KG1 (cell line): Measurements from ENCODE around the gene SNX32.
A peak's percentile ranks its signal among the peaks of the same experiment; 100 is the strongest.
"Not testable (repeated sequence)": the region's sequence is repeated elsewhere in the genome, so short reads cannot be mapped to it uniquely, and the experiment has no call there.

Experiments used
- DNase-seq: peaks from one replicate; lab custom pipeline; 2025; lab: John Stamatoyannopoulos, UW

SNX32 gene

DNA sequence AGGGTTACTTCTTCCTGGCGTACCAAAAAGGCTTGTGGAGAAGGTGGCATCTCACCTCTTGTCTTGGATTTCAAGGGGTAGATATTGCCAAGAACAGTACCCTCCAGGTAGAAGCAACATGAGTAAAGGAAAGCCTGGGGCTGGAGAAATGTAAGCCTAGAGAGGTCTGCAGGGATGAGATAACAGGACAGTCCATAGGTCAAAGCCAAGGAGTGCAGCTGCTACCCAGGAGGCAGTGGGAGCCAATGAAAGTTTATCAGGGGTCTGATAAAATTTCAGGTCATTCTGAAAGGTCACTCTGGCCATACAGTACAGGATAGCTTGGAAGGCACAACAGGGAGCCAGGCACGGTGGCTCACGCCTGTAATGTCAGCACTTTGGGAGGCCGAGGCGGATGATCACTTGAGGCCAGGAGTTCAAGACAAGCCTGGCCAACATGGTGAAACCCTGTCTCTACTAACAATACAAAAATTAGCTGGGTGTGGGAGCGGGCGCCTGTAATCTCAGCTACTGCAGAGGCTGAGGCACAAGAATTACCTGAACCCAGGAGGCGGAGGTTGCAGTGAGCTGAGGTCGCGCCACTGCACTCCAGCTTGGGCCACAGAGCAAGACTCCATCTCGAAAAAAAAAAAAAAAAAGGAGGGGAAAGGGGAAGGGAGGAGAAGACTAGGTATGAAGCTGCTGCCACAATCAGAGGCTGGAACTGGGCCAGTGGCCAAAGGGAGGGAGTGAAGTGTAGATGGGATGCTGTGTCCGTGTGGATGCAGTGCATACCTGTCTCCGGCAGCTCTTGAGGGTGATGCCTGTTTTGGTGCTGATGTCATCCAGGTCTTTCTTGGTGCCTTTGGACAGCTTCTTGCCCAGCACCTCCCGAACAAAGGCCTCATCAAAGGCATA lies 53.3 kb downstream of the SNX32 start:
- DNase-seq = no peak

DNA sequence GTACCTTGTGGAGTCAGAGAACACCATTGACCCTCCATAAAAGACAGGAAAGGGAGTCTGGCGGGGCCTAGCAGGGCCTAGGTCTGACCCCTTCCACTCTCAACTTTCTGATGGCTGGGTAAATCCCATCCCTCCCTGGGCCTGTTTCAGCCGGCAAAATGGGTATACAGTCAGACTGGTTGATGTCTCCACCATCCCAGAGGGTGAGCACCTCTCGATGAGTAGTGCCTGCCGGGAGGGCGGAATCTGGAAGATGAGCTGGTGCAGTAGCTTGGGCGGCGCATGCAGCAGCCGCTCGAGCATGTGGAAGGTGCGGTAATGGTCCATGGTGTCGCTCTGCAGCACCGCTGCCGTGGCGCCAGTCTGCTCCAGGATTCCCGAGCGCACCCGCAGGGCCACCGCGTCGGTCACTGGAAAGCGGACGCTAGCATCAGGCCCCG lies 54.0 kb downstream of the SNX32 start:
- DNase-seq = no peak

DNA sequence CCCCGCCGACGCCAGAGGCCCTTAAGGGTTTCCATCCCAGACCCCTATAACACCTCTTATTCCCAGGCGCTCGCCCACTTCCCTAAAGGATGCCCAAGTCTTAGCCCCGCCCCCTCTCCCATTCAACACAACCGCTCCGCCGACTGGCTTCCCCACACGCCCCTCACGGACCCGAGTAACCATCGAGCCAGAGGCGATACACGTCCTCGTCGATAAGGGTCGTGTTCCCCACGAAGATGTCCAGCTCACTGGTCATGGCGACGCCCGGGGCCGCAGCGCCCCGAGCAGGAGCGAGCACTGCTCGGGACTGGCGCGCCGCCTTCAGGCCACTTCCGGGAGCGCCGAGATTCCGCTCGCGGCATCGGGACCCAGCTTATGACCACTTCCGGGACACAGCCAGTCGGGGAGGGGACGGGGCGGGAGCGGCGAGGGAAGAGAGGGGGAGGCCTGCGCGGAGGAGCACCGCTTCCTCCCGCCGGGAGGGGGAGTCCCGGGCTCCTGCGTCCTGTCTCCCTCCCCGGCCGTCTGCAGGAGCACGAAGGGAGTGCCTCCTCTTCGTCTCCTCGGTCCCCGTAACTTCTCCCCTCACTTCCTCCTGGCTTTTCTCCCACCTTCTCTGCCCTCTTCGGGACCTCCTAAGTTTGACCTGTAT lies 54.5 kb downstream of the SNX32 start, which contains the start of gene FIBP:
TSS of gene FIBP (minus strand) at position 309 of the 652 bp plus-strand sequence. CDS start at position 256, 53 bp downstream.
- peak; percentile 94 for DNase-seq

DNA sequence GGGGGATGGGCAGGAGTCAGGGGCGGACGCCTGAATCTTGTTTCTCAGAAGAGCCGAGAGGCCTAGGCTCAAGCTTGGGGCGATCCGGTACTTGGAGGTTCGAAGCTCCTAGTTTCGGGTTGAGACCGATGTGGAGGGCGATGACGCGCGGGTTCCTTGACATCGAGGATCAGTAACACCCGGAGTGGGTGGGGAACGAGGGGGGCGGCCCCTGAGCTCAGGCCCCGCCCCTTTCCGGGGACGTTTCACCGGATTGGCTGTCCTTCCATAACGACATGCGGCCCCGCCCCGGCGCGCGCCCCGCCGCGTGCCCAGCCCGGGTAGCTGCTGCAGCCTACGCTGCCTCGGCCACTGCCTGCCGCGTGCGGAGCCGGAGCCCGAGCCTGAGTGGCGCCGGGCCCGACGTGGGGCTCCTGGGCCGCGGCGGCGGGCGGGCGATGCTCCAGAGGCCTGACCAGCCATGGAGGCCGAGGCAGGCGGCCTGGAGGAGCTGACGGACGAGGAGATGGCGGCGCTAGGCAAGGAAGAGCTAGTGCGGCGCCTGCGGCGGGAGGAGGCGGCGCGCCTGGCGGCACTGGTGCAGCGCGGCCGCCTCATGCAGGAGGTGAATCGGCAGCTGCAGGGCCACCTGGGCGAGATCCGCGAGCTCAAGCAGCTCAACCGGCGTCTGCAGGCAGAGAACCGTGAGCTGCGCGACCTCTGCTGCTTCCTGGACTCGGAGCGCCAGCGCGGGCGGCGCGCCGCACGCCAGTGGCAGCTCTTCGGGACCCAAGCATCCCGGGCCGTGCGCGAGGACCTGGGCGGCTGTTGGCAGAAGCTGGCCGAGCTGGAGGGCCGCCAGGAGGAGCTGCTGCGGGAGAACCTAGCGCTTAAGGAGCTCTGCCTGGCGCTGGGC lies 56.8 kb downstream of the SNX32 start, which contains the start of gene CCDC85B:
TSS of gene CCDC85B (plus strand) at position 350 of the 895 bp plus-strand sequence. CDS start at position 461, 111 bp downstream.
- DNase-seq = peak; percentile 96

DNA sequence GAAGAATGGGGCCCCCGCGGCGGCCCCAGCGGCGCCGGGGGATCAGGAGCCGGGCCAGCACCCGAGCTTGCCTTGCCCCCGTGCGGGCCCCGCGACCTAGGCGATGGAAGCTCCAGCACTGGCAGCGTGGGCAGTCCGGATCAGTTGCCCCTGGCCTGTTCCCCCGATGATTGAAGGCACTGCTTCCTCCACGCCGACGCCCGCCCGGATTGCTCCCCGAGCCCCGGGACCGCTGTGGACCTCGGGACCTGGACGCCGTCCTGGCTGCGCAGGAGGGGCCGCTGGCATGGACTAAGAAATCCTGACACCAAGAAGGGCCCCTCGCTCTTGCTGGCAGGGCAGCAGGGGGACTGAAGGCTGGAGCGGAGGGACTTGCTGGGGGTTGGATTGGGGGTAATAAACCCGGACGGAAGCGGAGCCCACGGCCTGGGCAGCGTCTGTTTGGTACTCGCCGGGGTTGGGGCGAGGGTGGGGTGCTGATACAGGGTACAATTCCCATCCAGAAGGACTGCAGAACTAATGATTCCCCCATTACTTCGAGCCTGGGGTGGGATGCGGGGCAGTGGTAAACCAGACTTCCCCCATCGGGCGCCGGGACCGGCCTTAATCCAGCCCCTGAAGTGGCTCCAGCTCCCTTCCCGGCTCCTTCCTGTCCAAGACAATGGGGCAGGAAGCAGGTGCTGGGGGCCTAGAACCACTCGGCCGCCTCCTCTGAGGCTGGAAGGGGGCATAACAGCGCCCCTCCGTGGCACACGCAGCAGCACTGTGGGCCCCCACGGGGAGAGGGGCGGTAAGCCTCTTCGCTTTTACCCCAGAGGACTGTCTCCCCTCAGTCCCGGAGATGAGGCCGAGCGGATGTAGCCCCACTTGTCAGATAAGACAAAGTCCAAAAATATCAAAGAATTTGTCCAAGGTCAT lies 57.7 kb downstream of the SNX32 start:
- no peak for DNase-seq

DNA sequence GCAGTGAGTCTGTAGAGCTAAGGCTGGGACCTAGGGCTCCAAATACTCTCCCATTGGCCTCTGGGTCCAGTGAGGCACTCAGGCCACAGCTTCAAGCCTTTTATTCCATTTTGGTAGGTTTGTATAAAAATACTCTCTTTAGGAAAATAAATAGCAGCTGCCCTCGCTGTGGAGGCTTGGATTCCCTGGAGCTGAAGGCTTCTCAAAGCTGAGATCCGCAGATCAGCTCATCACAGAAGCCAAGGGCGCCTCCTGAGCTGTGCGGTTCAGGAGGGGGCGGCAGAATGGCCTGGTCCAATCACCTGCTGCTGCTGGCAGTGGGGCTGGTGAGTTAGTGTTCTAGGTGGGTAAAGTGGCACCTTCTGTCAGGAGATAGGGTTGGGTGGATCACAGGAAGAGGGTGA lies 58.4 kb downstream of the SNX32 start:
- DNase-seq = not testable (repeated sequence)

DNA sequence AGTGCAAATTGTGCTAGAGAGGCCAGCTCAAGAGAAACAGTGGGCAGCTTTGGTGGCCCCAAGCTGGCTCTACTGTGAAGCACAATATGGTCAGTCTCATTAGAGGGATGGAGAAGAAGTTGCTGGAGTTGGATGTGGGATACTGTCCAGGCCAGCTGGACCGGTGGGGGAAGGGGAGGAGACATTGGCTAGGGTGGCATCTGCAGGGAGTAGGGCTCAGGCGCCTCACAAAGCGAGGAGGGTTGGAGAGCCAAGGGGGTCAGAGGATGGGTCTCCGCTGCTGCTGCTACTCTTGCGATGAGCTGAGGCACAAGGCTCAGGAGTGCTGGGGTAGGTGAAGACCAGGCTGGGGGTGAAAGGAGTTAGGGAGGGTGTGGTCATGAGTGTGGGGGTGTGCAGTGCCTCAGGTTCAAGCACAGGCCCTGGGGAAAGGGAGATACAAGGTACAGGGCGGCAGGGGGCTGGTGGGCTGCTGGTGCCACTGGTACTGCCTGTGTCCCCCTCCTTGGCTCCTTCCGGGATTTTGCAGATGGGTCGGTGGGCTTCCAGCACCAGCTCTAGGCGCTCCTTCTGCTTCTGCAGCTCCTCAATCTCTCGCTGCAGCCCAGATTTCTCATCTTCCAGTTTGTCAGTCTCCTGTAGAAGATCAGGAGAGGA lies 59.0 kb downstream of the SNX32 start:
- no peak for DNase-seq

DNA sequence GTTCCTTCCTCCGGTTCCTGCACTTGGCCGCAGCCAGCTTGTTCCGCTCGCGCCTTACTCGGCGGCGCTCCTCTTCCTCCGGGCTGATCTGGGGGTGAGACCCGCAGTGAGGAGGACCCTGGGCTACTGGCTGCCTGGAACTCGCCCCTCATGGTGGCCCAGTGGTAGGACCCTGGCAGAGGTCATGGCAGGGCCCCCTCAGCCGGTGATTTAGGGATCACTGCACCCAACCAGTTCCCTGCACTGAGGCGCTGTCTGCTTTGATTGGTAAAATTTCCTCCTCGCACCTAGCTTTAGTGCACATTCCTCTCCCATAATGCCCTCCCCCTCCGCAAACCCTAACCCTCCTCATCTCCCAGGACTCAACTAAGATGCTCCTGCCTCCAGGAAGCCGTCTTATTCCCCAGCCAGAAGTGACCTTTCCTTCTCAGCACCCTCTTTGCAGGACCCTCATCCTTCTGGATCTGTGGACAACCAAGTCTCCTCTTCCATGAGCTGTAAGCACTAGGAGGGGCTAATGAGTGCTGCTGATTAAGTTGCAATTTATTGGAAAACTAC lies 60.4 kb downstream of the SNX32 start:
- DNase-seq = peak; percentile 78

DNA sequence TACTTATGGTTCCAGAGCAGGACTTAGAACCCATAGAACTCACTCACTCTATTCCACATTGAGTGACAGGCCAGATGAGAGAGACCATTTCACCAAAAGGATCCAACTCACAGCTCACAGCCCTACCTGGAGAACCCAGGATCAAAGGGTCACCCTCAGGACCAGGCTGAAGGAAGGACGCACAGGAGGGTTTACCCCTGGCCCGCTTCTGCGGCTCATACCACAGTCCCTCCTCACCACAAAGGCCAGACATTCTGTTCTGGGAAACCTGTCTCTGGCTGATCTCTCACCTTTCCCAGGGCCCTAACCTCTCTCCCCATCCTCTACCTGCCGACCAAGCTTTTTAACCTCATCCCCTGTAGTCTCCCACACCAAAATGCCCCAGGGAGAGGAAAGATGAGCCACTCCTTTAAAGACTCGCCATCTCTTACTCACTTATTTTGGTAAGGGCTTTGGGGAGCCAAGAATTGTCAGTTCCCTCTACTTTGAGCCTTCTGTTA lies 61.8 kb downstream of the SNX32 start:
- no peak for DNase-seq

DNA sequence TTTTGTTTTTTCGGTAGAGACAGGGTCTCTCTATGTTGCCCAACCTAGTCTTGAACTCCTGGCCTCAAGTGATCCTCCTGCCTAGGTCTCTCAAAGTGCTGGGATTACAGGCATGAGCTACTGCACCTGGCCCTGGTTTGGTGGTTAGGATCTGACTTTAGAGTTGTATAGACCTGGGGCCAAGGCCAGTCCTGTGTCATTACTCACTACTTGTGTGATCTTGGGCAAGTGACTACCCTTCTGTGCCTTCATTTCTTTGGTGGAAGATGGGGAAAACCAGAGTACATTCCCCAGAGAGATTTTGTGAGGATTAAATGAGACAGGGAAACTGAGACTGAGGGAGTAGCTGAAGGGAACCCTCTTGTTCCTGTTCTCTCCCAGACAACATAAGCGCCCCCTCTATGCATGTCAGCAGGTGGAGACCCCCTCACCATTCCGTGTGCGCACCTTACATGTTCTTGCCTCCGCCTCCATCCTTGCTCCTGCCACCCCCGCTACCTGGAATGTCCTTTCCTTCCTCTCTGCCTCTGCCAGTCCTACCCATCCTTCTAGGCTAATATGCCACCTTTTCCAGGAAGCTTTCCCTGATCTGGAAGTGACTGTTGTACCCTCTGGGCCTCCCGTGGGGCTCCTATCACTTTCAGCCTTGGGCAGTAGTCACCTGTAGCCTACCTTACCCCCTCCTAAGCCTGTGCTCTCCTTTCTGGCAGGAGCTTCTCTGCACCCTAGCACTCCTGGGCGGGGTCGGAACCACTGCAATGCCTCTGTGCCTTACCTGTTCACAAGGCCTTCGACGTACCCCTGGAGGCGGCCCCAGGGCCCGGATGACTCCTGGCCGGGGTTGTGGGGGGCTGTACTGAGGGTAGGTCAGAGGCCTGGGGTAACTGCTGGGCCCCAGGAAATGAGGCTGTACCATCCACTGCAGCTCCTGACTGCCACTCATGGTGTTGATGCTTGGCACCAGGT lies 62.6 kb downstream of the SNX32 start:
- no peak for DNase-seq

DNA sequence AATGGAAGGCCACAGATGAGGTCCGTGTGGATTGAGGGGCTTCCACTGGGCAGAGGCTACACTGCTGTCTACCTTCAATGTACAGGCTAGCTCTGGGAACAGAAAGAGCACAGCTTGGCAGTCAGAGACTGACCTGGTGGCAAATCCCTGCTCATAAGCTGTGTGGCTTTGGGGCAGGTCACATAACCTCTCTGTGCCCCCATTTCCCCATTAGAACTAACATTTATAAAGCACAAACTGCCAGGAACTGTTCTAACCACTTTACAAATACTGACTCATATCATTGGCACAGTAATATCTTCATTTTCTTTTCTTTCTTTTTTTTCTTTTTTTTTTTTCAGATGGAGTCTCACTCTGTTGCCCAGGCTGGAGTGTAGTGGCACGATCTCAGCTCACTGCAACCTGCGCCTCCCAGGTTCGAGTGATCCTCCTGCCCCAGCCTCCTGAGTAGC lies 63.3 kb downstream of the SNX32 start:
- DNase-seq = no peak

DNA sequence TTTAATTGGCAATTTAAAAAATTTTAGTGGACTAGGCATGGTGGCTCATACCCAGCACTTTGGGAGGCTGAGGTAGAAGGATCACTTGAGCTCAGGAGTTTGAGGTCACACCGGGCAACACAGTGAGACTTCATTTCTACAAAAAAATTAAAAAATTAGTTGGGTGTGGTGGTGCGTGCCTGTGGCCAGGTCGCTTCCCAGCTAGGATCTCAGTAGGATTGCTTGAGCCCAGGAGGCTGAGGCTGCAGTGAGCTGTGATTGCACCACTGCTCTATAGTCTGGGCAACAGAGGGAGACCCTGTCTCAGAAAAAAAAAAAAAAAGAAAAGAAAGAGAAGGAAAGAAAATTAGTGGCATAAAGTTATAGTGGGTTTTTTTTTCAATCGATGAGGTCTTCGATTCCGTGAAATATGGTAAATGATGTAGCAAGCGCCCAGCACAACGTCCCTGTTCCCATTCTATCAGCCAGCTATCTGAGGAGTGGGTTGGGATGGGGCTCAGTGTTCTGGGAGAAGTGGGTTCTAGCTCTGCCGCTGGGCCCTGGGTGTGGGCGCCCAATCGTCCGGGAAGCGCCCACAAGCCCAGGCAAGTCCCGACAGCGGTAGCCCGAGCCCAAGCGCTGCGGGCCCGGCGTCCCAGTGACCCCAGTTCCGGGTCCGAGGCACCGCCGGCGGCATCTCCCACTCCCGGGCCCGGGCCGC lies 65.0 kb downstream of the SNX32 start:
- no peak for DNase-seq

DNA sequence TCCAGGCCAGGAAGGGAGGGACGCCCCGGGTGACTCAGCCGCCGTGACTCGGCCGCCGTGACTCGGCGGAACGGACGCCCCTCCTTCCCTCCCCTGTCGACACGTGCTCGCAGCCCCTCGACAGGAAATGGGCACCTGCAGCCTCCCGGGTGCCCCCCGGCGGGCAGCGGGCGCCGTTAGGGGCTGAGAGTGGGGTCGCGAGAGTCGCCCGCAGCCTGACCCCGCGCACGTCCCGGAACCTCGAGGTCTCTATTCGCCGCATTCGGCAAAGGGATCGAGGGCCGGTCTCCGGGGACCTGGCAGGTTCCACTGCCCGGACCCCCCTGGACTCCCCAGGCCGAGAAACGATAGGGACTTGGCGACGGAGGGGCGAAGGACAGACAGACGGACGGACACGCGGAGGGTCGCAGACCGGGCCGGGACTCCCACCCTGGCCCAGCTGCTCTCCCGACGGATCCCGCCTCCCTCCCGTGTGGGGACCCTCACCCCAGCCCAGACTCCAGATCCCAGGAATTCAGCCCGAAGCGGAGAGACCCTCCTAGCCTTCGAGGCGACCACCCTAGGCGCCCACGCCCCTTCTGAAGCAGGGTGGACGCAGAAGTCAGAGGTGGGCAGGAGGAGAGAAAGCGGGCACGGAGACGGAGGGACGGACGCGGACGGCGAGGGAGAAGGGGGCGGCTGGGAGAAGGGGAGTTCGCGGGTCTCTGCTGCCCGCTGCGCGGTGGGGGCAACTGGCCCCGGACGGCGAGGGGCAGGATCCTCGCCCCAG lies 65.8 kb downstream of the SNX32 start:
- no peak for DNase-seq

DNA sequence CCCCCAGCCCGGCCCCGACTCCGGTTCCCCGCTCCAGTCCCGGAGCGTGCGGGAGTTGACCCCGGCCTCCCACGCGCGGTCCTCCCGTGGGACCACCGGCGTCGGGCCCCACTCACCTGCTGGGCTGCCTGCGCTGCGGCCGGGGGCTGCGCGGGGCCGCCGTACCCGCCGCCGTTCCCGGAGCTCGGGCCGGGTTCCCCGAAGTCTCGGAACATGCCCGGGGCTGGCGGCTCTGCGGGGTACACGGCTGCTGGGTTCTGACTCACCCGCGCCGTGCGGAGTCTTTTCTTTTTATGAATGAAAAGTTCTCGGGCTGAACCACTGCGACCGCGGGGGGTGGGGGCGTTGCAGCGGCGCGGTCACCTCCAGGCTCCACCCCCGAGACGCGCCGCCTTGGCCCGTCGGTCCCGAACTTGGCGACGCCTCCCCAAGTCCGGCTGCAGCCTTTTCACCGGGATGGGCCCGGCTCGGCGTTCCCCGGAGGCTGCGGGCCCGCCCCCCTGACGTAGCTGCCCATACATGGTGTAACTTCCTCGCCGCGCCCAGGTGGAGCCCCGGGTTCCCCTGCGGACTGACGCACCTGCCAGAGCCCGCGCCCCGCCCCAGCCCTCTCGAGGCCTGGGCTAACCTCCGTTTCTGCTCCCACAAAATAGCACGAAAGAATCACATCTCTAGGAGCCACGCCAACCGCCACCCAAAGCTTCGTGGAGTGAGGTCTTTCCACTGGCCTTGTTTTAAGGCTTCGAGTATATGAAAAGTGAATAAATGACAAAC lies 66.5 kb downstream of the SNX32 start, which contains the start of gene FOSL1:
TSS of gene FOSL1 (minus strand) at position 264 of the 774 bp plus-strand sequence. CDS start at position 215, 49 bp downstream.
- no peak for DNase-seq

DNA sequence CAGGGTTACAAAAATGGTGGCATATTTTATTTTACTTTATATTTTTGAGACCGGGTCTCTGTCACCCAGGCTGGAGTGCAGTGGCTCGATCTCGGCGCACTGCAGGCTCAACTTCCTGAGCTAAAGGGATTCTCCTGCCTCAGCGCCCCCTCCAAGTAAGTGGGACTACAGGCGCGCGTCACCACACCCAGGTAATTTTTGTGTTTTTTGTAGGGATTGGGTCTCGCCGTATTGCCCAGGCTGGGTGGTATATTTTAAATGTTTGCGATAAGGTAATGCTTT lies 67.1 kb downstream of the SNX32 start:
- DNase-seq = no peak

DNA sequence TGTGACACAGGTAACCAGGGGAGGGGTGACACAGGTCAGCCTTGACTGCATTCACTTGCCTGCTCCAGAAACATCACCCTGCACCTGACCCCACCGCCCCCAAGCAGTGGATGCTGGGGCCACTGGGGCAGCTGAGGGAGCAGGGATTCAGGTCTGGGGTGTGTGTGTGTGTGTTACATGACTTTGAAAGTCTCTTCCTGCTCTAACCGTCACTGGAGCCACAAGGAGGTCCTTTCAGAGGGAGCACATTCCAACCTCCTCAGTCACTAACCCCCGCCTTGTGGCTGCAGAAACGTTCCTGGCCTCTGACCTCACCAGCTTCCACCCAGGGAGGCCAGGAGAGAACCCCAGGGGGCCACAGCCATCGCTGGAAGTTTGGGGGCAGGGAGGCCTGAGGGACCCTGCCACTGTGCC lies 69.3 kb downstream of the SNX32 start:
- no peak for DNase-seq
